ENCODE measurements around the gene CNNM4.

CNNM4 gene

DNA sequence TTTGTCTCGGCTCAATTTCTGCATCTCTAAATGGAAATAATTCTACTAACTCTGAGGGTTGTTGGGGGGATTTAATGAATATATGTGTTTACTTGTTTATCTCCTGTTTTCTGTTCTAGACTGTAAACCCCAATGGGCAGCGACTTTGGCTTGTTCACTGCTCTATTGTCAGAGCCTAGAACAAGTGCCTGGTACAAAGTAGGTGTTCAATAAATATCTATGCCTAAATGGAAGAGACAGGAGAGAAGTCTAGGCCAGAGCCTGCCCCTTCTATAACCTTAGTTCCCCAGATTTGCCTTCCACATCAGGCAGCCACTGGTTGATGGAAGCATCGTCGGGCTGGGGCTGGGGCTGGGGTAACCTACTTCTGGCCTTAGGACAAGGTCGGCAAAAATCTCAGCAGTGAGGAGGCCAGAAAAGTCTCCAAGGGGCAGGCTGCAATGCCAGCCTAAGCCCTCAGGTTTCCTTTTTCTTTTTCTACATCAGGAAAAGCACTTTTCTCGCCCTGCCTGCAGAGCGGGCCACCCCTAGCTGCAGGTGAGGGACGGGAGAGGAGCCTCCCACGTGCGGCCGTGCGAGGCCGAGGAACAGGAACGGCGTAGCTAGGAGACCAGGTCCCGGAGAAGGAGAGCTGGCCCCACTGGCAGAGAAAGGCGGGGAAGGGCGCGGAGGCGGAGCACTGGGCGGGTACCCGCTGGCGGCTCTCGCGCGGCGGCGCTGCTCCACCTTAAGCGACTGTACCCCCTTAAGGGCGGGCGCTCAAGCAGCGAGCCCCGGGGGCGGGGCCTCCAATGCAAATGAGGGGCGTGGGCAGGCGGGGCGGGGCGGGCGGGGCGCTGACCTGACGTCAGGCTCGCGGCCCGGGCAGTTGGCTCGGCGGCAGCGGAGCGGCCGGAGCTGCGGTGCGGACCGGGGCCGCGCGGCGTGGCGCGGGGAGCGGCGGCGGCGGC lies at the start of gene CNNM4:
CNNM4 (plus strand) TSS at position 867 of the 950 bp plus-strand sequence. CDS start 98 bp downstream, outside the sequence.
- peak; percentile 81 for DNase-seq (ENCODE audit: low read depth)

DNA sequence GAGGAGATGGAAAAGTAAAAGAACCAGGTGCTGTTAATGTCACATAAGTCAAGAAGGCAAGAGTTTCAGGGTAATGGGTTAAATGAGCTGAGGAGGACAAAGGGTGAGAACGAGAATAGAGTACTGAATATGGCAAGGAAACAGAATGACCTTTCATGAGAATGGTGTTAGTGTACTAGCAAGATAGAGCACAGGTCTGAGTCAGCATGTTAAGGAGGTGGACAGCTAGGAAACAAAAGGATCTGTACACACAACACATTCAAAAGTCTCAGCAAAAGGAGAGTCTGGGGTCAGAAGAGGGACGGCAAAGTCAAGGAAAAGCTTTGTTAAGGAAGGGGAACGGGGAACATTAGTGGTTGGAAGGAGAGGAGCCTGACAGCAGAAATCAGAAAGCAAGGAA lies 49.7 kb upstream of the CNNM4 start:
- no peak for DNase-seq (ENCODE audit: low read depth)

DNA sequence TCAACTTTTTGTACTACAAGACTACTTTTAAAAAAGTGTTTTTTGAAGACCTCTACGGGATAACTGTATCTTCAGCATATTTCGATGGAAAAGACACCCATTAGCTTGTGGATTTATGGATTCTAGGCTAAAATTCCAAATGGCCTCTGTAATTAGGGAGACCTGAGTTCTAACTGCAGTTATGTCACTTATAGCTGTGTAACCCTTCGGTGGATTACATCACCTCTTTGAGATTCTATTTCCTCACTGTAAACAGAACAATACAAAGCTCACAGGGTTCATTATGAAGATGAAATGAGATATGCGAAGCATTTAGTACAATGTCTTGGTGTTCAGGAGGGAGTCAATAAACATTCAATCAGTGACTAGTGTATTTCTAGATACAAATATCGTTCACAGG lies 45.0 kb upstream of the CNNM4 start:
- DNase-seq (ENCODE audit: low read depth), result no peak

DNA sequence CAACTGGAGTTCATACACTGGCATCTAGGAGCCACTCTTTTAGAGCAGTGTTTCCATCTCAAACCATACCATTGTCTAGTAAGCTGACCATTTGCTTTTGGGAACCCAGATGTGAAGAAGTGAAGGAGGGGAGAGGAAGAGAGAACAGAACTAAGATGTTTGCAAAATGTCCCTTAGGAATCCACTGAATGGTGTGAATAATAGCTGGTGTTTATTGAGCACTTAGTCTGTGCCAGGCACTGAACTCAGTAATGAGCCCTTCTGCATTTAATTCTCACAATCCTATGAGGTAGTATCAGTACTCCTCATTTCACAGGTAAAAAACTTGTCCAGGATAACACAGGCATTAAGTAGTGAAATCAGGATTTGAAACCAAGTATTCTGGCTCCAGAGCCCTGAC lies 44.3 kb upstream of the CNNM4 start:
- no peak for DNase-seq (ENCODE audit: low read depth)

DNA sequence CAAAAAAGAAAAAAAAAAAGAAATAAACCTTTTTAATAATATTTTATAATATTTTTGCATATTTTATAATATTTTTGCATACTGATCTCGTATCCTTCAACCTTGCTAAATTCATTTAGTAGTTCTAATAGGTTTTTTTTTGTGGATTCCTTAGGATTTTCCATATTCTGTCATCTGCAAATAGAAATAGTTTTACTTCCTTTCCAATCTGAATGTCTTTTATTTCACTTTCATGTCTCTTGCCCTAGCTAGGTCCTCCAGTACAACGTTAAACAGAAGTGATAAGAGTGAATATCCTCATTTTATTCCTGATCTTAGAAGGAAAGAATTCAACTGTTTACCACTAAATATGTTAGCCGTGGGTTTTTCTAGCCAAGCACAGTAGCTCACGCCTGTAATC lies 34.6 kb upstream of the CNNM4 start:
- DNase-seq (ENCODE audit: low read depth), result no peak

DNA sequence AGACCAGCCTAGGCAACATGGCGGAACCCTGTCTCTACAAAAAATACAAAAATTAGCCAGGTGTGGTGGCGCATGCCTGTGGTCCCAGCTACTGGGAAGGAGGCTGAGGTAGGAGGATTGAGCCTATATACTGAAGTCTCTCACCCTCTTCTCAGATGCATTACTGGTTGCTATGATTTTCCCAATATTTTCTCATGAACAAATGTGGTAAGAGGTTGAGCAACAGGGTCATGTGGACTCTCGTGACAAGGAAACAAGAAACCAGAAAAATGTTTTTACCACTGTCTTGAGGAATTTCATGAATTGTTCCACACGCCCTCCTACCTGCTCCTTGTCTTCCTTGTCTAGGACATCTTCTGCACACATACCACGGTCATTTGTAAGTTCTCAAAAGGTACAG lies 33.3 kb upstream of the CNNM4 start:
- DNase-seq (ENCODE audit: low read depth), result no peak

DNA sequence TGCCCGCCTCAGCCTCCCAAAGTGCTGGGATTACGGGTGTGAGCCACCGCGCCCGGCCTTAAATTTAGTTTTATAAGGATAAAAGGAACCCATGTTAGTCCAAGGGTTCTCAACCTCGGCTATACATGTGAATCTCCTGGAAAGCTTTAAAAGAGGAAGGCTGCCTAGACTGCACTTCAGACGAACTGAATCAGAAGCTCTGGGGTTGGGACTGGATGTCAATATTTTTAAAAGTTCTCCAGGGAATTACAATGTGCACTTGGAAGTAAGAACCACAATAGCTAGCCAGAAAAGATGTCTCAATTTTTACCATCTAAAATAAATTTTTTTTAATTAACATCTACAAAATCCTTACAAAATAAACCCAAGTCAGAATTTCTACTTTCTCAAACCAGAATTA lies 31.0 kb upstream of the CNNM4 start:
- DNase-seq (ENCODE audit: low read depth), result no peak

DNA sequence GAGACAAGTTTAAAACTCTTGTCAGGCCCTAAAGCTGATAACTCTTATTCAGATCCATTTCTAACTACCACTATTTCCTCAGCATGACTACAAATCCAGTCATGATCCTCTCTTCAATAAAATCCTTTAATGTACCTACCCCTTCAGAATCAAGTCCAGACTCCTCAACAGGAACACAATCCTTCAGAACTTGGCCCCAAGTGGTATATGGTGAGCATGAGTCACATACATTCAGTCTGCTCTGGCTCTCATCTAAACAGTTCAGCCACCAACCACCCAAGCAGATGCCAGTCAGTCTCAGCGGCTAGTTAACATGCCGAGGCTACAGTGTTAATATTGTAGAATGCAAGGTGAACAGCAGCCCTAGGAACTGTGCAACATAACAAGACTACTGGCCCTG lies 30.5 kb upstream of the CNNM4 start:
- no peak for DNase-seq (ENCODE audit: low read depth)

DNA sequence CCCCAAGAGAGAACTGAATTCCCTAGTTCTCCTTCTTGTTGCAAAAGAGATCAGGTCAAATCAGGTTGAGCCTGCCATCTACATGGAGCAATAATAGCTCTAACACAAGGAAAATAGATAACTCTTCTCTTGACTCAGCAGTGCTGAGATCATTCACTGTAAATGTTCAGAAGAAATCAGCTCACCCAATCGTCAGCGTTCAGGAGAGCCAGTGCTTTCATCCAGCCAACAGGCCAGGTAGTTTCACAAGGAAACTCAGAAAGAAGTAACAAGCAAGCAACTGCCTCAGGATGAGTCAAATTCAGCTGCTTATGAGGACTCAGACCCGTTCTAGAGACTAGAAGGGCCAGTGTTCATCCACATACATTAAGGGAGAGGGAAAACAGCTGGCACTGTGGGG lies 26.8 kb upstream of the CNNM4 start:
- DNase-seq (ENCODE audit: low read depth), result no peak

DNA sequence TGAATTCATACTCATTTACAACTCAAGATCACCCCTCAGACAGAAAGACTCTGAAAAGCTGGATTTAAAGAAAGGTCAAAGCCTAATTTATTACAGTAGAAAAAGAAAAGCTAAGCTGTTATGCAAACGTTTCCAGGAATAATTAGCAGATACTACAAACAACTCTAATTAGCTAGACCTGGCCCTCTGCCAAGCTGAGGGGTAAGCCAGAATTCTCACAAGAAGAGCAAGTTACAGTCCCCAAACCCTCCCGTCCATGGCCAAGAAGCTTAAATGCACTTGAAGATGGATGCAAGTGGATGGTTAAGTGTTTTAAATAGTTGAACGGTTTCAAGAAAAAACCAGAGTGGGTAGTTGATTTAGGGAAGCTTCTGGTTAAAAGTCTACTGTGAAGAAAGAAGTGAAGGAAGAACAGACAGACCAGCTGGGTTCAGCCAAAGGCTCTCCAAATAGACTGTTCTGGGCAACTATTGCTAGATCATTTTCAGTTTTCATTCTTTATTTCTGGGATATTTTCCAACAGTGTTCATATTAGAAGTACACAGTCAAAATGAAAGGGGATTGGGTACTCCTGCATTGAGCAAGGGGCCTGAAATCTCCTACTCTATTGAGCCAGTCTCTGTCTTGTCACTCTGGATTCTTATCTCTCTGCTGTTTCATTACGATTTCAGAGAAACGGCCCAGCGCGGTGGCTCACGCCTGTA lies 25.7 kb upstream of the CNNM4 start:
- DNase-seq (ENCODE audit: low read depth), result no peak

DNA sequence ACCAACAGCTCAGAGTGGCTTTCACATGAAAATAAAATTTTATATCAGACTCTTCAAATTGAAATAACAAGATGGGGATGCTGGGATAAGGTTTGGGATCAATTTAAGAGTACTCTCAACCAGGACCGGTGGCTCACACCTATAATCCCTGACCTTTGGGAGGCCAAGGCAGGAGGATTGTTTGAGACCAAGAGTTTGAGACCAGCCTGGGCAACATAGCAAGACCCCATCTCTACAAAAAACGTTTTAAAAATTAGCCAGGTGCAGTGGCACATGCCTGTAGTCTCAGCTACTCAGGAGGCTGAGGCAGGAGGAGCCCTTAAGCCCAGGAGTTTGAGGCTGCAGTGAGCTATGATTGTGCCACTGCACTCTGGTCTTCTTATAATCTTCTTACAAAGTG lies 23.5 kb upstream of the CNNM4 start:
- DNase-seq (ENCODE audit: low read depth), result no peak

DNA sequence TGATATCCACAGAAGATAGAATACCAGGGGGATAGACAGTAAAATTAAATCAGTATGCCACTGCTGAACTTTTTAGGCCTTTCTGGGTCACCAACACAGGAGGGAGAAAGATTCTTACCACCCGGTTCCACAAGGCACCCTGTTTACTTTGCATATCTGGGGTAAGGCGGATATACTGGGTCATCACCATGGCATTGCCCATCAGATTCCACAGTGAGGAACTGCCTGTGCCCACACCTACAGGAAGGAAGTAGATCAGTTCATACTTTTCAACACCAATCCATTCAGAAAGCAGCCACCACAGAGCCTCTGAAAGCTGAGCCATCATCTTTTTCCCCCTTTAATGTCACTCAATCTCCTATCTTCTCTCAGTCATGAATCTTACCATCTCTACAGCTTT lies 22.9 kb upstream of the CNNM4 start:
- DNase-seq (ENCODE audit: low read depth), result no peak

DNA sequence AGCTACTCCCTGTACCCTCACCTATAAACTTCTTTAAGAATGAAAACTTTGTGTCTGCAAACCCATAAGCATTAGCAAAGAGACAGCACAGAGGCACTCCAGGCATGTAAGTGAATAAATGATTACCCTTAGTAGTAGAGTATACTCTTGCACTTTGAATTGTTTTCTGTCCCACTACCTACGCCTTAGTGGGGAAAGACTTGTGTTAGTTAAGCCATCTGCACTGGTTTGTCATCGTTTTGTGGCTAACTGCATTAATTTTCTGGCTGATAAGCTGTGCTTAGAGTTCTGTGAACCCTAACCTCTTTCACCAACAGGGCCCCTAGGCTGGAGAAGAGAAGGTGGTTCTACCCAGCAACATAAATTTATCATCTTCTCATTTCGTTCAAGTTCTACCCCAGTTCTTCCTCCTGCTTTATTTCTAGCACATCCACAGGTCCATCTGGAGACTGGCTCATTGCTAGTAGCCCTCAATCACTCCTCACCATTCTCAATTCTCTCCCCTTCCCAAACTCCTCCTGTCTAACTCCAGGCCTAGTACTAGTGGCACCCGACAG lies 21.5 kb upstream of the CNNM4 start:
- DNase-seq (ENCODE audit: low read depth), result no peak

DNA sequence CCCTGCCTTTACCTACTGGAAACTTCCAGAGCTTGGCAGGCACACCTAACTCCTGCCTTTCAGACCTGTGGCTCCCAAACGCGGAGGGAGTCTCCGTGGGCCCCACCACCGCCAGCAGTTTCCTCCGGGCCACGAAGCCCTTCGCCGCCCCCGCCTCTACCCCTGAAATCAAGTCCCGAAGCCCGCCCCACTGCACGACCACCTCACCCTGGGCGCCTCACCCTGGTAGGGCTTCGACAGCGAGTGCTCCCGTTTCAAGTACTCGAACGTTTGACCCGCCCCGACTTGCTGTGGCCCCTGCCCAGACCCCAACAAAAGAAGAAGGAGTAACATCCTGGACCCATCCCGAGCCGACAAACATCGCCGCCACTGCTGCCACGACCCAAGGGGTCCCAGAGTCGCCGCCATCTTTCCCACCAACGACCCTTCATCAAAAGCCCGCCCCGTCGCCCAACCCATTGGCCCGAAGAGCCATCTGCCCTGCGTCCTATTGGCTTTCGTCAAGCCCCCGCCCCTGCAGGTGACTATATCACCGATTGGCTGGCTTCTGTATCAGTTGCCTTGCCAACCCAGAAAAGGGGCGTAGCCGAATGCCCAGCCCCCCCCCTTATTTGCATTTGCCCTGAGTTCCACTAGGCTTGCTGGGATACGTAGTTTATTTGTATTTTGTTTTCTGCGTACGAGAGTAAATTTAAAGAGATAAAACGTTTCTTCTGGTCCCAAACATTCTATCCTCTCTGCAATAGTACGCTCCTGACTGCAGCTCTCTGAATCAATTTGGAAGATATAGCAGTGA lies 20.9 kb upstream of the CNNM4 start, which contains the start of gene LMAN2L:
LMAN2L (minus strand) TSS at position 432 of the 796 bp plus-strand sequence; CDS start at position 408, 24 bp downstream.
- DNase-seq (ENCODE audit: low read depth), result peak; percentile 95

DNA sequence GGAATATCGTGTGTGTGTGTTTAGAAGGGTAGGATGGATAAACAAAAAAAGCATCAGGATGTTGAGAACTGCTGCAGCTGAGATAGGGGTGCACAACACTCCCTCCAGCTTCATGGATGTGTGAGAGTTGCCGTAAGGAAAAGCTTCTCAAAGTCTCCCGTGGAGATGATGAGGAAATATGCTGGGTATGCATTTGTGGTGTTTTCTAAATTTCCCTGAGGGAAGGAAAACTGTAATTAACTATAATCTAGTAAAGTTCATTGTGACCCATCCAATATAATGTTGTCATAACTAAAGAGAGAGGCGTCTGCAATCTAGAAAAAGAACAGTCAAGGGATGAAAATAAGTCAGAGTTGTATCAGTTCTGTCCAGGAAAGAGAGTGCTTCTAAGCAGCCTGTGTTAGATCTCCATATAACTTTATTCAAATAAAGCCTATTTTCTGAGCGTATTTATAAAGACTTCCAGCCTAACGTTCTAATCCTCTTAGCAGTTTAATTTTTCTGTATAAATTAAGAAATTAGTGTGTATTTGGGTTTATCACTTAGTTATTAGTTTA lies 13.6 kb upstream of the CNNM4 start:
- no peak for DNase-seq (ENCODE audit: low read depth)

DNA sequence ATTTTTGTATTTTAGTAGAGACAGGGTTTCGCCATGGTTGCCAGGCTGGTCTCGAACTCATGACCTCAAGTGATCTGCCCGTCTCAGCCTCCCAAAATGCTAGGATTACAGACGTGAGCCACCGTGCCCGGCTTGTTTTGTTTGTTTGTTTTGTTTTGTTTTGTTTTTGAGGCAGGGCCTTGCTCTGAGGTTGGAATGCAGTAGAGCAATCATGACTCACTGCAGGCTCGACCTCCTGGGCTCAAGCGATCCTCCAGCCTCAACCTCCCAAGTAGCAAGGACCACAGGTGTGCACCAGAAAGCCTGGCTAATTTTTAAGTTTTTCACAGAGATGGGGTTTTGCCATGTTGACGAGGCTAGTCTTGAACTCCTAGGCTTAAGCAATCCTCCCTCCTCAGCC lies 8.9 kb upstream of the CNNM4 start:
- DNase-seq (ENCODE audit: low read depth), result no peak

DNA sequence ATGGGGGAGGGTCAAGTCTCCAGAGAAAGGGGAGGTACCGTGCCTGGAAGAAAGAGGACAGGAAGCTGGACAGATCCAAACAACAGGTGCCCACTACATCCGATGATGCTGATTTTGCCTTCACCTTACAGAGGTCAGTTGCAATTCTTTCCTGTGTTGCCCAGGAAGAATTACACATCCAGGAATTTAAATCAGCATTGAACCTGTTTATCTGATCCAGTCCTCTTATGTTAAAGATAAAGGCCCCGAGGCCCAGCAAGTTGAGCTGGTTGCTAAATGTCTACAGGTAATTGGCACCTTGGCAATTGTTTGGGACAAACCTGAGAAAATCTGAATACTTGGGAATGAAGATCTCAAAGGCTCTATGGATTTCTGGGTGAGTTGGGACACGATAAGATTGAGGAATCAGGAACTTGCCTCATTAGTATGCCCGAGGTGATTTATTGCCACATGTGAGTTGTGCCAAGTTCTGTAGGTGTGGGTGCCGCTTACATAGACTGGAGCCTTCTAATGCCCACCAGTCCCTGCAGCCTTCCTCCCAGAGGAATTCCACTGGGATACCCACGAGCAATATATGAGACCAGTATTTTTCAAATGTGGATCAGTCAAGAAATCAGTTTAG lies 6.9 kb upstream of the CNNM4 start:
- DNase-seq (ENCODE audit: low read depth), result no peak

DNA sequence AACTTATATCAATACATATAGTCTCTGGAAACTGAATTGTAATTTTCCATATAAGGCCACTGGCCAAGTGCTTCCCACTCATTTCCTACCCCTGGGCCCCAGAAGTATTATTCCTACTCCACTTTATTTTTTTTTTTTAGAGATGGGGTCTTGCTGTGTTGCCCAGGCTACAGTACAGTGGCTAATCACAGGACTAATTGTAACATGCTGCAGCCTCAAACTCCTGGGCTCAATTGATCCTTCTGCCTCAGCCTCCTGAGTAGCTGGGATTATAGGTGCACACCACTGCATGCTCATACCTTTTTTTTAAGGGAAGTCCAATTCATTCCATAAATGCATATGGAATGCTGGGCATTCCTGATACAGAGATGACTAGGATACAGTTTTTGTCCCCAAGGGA lies 6.4 kb upstream of the CNNM4 start:
- no peak for DNase-seq (ENCODE audit: low read depth)

DNA sequence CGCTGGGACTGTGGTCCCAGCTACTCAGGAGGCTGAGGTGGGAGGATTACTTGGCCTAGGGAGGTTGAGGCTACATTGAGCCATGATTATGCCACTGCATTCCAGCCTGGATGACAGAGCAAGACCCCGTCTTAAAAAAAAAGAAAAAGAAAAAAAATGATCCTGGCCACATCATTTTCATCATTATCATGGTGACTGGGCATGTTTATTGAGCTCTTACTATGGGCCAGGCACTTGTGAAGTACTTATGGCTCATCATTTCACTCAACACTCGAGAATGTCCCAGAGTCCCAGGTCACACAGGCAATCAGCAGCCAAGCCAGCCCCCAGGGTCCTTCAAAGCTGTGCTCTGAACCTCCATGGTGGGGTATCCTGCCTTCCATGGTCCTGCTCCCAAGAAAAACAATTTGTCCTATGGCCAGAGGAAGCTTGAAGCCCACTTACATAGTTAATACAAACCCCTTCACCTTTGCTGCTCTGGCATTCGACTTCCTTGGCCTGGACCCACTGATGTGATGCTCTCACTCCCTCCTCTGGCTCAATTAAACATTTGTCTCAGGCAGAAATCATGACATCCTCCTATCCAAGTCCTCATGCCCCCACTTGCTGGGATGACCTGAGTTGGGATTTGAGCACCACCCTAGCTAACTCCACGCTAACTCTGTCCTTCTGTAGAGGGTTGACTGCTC lies 3.8 kb upstream of the CNNM4 start:
- DNase-seq (ENCODE audit: low read depth), result no peak

DNA sequence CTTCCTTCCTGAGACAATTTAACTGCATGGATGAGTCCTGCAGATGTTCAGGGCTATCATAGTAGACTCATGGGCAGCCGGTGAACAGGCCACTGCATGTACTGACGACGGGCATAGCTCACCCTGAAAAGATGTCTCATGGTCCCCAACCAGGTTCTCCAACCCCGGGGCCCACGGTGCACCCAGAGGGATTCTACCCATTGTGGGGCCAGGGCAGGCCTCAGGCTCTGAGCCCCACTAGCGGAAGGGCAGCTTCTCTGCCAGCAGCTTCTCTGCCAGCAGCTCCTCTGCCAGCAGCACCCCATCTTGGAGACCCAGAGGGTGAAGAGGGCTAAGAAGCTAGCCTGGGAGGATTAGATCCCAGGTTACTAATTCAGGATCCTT lies 3.2 kb upstream of the CNNM4 start:
- DNase-seq (ENCODE audit: low read depth), result no peak

DNA sequence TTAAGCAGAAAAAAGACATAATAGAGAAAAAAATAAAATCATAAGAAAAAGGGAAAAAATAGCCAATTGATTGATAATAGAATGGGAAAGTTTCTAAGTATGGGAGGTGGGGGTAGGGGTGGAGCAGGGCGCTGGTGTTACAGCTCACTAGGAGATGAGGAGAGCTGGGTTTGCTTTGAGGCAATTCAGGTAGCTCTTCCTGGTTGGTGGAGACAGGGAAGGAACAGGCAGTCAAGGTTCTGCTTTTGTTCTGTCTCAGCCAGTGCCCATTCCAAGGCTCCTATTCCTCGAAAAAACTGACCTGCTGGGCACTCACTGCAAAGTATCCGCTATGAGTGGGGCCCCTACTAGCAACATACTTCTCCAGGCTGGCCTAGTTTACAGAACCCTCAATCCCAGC lies 1.7 kb upstream of the CNNM4 start:
- DNase-seq (ENCODE audit: low read depth), result no peak
